Liver (tissue), 9 donors: Measurements from ENCODE around the gene CLEC10A. TPM values are rescaled to one million over a fixed set of nuclear protein-coding genes. Genes with fewer than 3 reads are reported as not detected.
"Not testable (repeated sequence)": the region's sequence is repeated elsewhere in the genome, so short reads cannot be mapped to it uniquely, and the experiment has no call there.

ENCODE experiments used
- DNase-seq: peaks from one replicate; pipeline ENCODE4 v3.0.0-alpha.2; 2017; ENCODE audit warnings: low spot score
- H3K27ac ChIP-seq, 2 donors: one replicate each; pipeline ENCODE4 v1.7.0; 2013; ENCODE audit warnings: inconsistent platforms in 2 of 2, low read length in 2 of 2, control low read depth in 1 of 2, low read depth in 1 of 2, mild to moderate bottlenecking in 1 of 2
- H3K27me3 ChIP-seq, 4 donors: one replicate each; pipeline versions ENCODE4 v1.6.1 to v1.7.0; 2013; ENCODE audit warnings: low read length in 3 of 4, inconsistent platforms in 1 of 4, mild to moderate bottlenecking in 1 of 4, moderate library complexity in 1 of 4; ENCODE audit not compliant: control insufficient read depth in 4 of 4, insufficient read depth in 4 of 4
- H3K36me3 ChIP-seq, 4 donors: one replicate each; pipeline versions ENCODE4 v1.6.1 to v1.7.0; 2013; ENCODE audit warnings: low read length in 3 of 4, mild to moderate bottlenecking in 3 of 4, low read depth in 1 of 4, moderate library complexity in 1 of 4; ENCODE audit not compliant: control insufficient read depth in 4 of 4, insufficient read depth in 3 of 4
- H3K4me1 ChIP-seq, 4 donors: one replicate each; pipeline versions ENCODE4 v1.6.1 to v1.7.0; 2013; ENCODE audit warnings: low read length in 3 of 4, mild to moderate bottlenecking in 3 of 4, moderate library complexity in 1 of 4; ENCODE audit not compliant: control insufficient read depth in 4 of 4, insufficient read depth in 4 of 4
- H3K4me3 ChIP-seq, 3 donors: one replicate each; pipeline versions ENCODE4 v1.6.1 to v1.7.0; 2013; ENCODE audit warnings: low read length in 3 of 3, control low read depth in 1 of 3, low read depth in 1 of 3, mild to moderate bottlenecking in 1 of 3
- H3K9ac ChIP-seq, 2 donors: one replicate each; pipeline ENCODE4 v1.7.0; 2013; ENCODE audit warnings: low read length in 2 of 2, mild to moderate bottlenecking in 2 of 2, moderate library complexity in 2 of 2, control low read depth in 1 of 2, low read depth in 1 of 2
- H3K9me3 ChIP-seq, 4 donors: one replicate each; pipeline versions ENCODE4 v1.6.1 to v1.7.0; 2013; ENCODE audit warnings: low read length in 3 of 4; ENCODE audit not compliant: control insufficient read depth in 4 of 4
- EGR1 ChIP-seq, 2 donors: IDR thresholded peaks; 2 replicates each; pipeline ENCODE4 v1.6.1; 2016 to 2018; ENCODE audit warnings: antibody characterized with exemption in 2 of 2, low read depth in 2 of 2
- FOXA1 ChIP-seq: IDR thresholded peaks from 2 replicates; pipeline ENCODE4 v1.6.1; 2016; ENCODE audit warnings: antibody characterized with exemption
- FOXA2 ChIP-seq: IDR thresholded peaks from 2 replicates; pipeline ENCODE4 v1.6.1; 2016; ENCODE audit warnings: antibody characterized with exemption
- JUND ChIP-seq, 2 donors: IDR thresholded peaks; 2 replicates each; pipeline ENCODE4 v1.6.1; 2016; ENCODE audit warnings: antibody characterized with exemption in 2 of 2
- NR2F2 ChIP-seq: IDR thresholded peaks from 2 replicates; pipeline ENCODE4 v1.6.1; 2016; ENCODE audit warnings: antibody characterized with exemption
- RAD21 ChIP-seq, 2 donors: IDR thresholded peaks; 2 replicates each; pipeline ENCODE4 v1.6.1; 2016; ENCODE audit warnings: antibody characterized with exemption in 2 of 2, mild to moderate bottlenecking in 2 of 2
- RXRA ChIP-seq, 2 donors: IDR thresholded peaks; 2 replicates each; pipeline ENCODE4 v1.6.1; 2017 to 2018; ENCODE audit warnings: antibody characterized with exemption in 2 of 2, mild to moderate bottlenecking in 1 of 2
- SP1 ChIP-seq: IDR thresholded peaks from 2 replicates; pipeline ENCODE4 v1.6.1; 2018; ENCODE audit warnings: antibody characterized with exemption, mild to moderate bottlenecking
- TAF1 ChIP-seq: conservative IDR thresholded peaks from 2 replicates; pipeline ENCODE4 v1.6.1; 2016; ENCODE audit warnings: antibody characterized with exemption, mild to moderate bottlenecking
- WGBS: extraction: QIAGEN DNeasy Blood & Tissue Kit; methylation state at CpG from one replicate; pipeline ENCODE4 v1.1.7; 2013; 5-methylcytosine and 5-hydroxymethylcytosine counted together
- polyA plus RNA-seq, 2 donors: library from polyadenylated mRNA; stranded (reverse) in 1 of 2; unstranded in 1 of 2; fragments of 200-250 nt in 1 of 2; fragments of >200 nt in 1 of 2; fragmentation: Nextera tagmentation in 1 of 2; extraction: Ambion mirVana in 1 of 2; gene quantifications; one replicate each; pipeline versions ENCODE4 v1.2.1 to v1.2.3, GENCODE V29; 2013 to 2015
- total RNA-seq, 2 donors: library from RNA; depleted of rRNA; stranded (reverse); fragments of >200 nt; gene quantifications; one replicate each; pipeline ENCODE4 v1.2.3, GENCODE V29; 2014
- TF ChIP-seq, protein P1 (sequence below): fragments of 150-350 bp; IDR thresholded peaks from 2 replicates; pipeline ENCODE4 v1.5.1; 2017; ENCODE audit warnings: improper control_type of control experiment, low read depth, low read length; ENCODE audit not compliant: missing input control
- TF ChIP-seq, protein P2 (sequence below): IDR thresholded peaks from 2 replicates; pipeline ENCODE4 v1.6.1; 2016; ENCODE audit warnings: antibody characterized with exemption
- TF ChIP-seq, protein P3 (sequence below): IDR thresholded peaks from 2 replicates; pipeline ENCODE4 v1.6.1; 2016; ENCODE audit warnings: antibody characterized with exemption, mild to moderate bottlenecking
- TF ChIP-seq, protein P4 (sequence below): IDR thresholded peaks from 2 replicates; pipeline ENCODE4 v1.6.1; 2016; ENCODE audit warnings: antibody characterized with exemption
- TF ChIP-seq, protein P5 (sequence below): IDR thresholded peaks from 2 replicates; pipeline ENCODE4 v1.6.1; 2016; ENCODE audit warnings: antibody characterized with exemption
- donor health status: healthy.
- donor health status: healthy.
- donor health status: healthy.
- donor health status: healthy.
- donor health status: healthy.

CLEC10A gene
- total and polyA plus RNA-seq, 4 donors = 1.4 to 4.0 (median 3.4) TPM

DNA sequence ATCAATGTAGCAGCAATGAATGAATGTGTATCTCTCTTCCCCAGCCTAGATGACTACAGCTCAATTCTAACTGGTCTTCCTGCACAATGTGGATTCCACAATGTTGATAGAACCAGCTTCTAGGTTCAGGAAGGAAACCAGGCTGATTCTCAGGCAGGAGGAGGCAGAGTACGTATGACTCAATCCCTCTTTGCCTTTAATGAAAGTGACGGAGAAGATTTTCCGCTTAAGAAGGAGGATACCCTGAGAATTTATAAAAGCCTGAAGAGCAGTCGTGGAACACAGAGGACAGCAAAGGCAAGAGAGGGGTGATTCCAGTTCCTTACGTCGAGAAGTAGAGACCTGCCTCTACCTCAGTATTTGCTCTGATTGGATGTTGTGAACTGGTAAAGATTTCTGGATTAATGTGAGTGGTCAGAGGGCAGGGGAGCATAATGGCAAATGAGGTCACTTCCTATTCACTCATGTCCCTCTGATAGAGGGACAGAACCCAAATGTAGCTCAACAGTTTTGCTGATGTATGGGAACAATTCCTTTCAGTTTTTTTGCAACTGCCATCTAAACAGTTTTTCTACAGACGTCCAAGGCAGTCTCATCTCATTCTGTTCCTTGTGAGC lies 21.1 kb downstream of the CLEC10A start:
- Histone ChIP-seq H3K27me3 (no peaks in the 10 kb centered on the region), H3K4me1 (no peaks in the 10 kb centered on the region), H3K9me3 (no peaks in the 10 kb centered on the region), H3K9ac (no peak overlapping the region), H3K27ac (peak overlapping the region in 1 of 2 donors; percentile 12), H3K36me3 (no peaks in the 10 kb centered on the region), H3K4me3 (no peak overlapping the region)
- 84% methylated on average over 7 of the region's 7 CpGs for WGBS
- TF ChIP-seq, protein P1, sequence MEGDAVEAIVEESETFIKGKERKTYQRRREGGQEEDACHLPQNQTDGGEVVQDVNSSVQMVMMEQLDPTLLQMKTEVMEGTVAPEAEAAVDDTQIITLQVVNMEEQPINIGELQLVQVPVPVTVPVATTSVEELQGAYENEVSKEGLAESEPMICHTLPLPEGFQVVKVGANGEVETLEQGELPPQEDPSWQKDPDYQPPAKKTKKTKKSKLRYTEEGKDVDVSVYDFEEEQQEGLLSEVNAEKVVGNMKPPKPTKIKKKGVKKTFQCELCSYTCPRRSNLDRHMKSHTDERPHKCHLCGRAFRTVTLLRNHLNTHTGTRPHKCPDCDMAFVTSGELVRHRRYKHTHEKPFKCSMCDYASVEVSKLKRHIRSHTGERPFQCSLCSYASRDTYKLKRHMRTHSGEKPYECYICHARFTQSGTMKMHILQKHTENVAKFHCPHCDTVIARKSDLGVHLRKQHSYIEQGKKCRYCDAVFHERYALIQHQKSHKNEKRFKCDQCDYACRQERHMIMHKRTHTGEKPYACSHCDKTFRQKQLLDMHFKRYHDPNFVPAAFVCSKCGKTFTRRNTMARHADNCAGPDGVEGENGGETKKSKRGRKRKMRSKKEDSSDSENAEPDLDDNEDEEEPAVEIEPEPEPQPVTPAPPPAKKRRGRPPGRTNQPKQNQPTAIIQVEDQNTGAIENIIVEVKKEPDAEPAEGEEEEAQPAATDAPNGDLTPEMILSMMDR = no peak
- TF ChIP-seq, protein P2, sequence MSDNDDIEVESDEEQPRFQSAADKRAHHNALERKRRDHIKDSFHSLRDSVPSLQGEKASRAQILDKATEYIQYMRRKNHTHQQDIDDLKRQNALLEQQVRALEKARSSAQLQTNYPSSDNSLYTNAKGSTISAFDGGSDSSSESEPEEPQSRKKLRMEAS = no peak
- TF ChIP-seq FOXA1 = no peak
- TF ChIP-seq FOXA2 = no peak
- TF ChIP-seq NR2F2 = no peak
- no peak for DNase-seq

DNA sequence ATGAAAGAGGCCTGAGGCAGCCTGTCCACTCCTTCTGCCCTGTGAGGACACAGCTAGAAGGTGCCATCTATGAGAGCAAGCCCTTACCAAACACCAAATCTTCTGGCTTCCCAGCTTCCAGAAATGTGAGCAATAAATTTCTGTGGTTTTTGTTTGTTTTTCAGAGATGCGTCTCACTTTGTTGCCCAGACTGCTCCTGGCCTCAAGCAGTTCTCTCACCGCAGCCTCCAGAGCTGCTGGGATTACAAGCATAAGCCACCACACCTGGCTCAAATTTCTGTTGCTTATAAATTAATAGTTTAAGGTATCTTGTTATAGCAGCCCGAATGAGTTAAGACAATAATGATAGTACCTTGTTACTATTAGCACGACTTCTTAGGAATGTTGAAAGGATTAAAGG lies 23.7 kb downstream of the CLEC10A start:
- Histone ChIP-seq H3K36me3 (no peaks in the 10 kb centered on the region), H3K9ac (no peak overlapping the region), H3K9me3 (no peaks in the 10 kb centered on the region), H3K27ac (no peak overlapping the region), H3K4me1 (peaks cover 0 to 4% (median 0%) of the 10 kb centered on the region in 4 donors), H3K27me3 (no peaks in the 10 kb centered on the region), H3K4me3 (no peak overlapping the region)
- 93% methylated on average over 4 of the region's 4 CpGs for WGBS
- TF ChIP-seq, protein P3, sequence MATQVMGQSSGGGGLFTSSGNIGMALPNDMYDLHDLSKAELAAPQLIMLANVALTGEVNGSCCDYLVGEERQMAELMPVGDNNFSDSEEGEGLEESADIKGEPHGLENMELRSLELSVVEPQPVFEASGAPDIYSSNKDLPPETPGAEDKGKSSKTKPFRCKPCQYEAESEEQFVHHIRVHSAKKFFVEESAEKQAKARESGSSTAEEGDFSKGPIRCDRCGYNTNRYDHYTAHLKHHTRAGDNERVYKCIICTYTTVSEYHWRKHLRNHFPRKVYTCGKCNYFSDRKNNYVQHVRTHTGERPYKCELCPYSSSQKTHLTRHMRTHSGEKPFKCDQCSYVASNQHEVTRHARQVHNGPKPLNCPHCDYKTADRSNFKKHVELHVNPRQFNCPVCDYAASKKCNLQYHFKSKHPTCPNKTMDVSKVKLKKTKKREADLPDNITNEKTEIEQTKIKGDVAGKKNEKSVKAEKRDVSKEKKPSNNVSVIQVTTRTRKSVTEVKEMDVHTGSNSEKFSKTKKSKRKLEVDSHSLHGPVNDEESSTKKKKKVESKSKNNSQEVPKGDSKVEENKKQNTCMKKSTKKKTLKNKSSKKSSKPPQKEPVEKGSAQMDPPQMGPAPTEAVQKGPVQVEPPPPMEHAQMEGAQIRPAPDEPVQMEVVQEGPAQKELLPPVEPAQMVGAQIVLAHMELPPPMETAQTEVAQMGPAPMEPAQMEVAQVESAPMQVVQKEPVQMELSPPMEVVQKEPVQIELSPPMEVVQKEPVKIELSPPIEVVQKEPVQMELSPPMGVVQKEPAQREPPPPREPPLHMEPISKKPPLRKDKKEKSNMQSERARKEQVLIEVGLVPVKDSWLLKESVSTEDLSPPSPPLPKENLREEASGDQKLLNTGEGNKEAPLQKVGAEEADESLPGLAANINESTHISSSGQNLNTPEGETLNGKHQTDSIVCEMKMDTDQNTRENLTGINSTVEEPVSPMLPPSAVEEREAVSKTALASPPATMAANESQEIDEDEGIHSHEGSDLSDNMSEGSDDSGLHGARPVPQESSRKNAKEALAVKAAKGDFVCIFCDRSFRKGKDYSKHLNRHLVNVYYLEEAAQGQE = no peak
- TF ChIP-seq TAF1 = no peak
- TF ChIP-seq, protein P1 = no peak
- no peak for TF ChIP-seq RXRA (IDR thresholded peaks at IDR 0.05)
- TF ChIP-seq EGR1 (IDR thresholded peaks at IDR 0.05; ENCODE audit: low read depth in 2 of 2) = no peak
- TF ChIP-seq, protein P4, sequence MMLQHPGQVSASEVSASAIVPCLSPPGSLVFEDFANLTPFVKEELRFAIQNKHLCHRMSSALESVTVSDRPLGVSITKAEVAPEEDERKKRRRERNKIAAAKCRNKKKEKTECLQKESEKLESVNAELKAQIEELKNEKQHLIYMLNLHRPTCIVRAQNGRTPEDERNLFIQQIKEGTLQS = no peak
- TF ChIP-seq SP1 = no peak
- TF ChIP-seq, protein P5, sequence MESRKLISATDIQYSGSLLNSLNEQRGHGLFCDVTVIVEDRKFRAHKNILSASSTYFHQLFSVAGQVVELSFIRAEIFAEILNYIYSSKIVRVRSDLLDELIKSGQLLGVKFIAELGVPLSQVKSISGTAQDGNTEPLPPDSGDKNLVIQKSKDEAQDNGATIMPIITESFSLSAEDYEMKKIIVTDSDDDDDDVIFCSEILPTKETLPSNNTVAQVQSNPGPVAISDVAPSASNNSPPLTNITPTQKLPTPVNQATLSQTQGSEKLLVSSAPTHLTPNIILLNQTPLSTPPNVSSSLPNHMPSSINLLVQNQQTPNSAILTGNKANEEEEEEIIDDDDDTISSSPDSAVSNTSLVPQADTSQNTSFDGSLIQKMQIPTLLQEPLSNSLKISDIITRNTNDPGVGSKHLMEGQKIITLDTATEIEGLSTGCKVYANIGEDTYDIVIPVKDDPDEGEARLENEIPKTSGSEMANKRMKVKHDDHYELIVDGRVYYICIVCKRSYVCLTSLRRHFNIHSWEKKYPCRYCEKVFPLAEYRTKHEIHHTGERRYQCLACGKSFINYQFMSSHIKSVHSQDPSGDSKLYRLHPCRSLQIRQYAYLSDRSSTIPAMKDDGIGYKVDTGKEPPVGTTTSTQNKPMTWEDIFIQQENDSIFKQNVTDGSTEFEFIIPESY = no peak
- no peak for TF ChIP-seq FOXA2
- no peak for TF ChIP-seq RAD21 (IDR thresholded peaks at IDR 0.05)
- TF ChIP-seq NR2F2 = no peak
- TF ChIP-seq FOXA1 = no peak
- no peak for TF ChIP-seq JUND (IDR thresholded peaks at IDR 0.05)
- DNase-seq = no peak

DNA sequence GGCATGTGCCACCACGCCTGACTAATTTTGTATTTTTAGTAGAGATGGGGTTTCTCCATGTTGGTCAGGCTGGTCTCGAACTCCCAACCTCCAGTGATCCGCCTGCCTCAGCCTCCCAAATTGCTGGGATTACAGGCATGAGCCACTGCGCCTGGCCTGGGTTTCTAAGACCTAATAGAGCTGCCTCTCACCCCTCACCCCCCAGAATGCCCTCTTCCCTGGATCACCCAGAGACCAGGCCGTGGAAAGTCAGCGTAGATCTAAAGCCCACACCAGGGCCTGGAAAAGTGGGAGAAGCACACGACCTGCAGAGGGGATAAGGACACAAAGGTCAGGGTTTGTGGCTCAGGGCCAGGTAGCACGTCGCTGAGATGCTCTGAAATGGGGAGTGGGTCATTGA lies 29.5 kb downstream of the CLEC10A start:
- WGBS = 83% methylated on average over 9 of the region's 9 CpGs
- H3K27ac ChIP-seq, H3K36me3 ChIP-seq, H3K27me3 ChIP-seq, H3K4me3 ChIP-seq, DNase-seq, H3K9ac ChIP-seq, H3K9me3 ChIP-seq: not testable (repeated sequence)
- peaks cover 0 to 21% (median 15%) of the 10 kb centered on the region in 4 donors for H3K4me1 ChIP-seq
